GM23338 (cell line): ENCODE data around the gene LRRC27. TPM values are rescaled to one million over a fixed set of nuclear protein-coding genes. Genes with fewer than 3 reads are reported as not detected.

Experiments
- ATAC-seq: fragments of 200-7000 bp; cut with Tn5 transposase; 3 replicates; pipeline ENCODE4 v1.9.1; 2020
- DNase-seq: peaks from one replicate; pipeline ENCODE4 v3.0.0-alpha.2; 2015; ENCODE audit warnings: low spot score
- H2AFZ ChIP-seq: fragments of 200-600 bp; sonication (generic); 2 replicates; pipeline ENCODE4 v1.8.0; 2016; ENCODE audit warnings: antibody characterized with exemption, mild to moderate bottlenecking, moderate library complexity
- H3F3A ChIP-seq: fragments of 200-600 bp; sonication (generic); replicated peaks from 2 replicates; pipeline ENCODE4 v1.8.0; 2017; ENCODE audit warnings: antibody characterized with exemption, mixed run types, low read depth
- H3K27ac ChIP-seq: fragments of 200-600 bp; sonication (generic); 2 replicates; pipeline ENCODE4 v1.6.1; 2016; ENCODE audit warnings: low read depth
- H3K27me3 ChIP-seq: fragments of 200-600 bp; sonication (generic); 2 replicates; pipeline ENCODE4 v1.8.0; 2016; ENCODE audit warnings: mild to moderate bottlenecking, mixed run types, moderate library complexity; ENCODE audit not compliant: insufficient read depth
- H3K36me3 ChIP-seq: fragments of 200-600 bp; sonication (generic); 2 replicates; pipeline ENCODE4 v1.8.0; 2016; ENCODE audit warnings: mild to moderate bottlenecking; ENCODE audit not compliant: insufficient read depth
- H3K4me1 ChIP-seq: fragments of 200-600 bp; sonication (generic); 2 replicates; pipeline ENCODE4 v1.8.0; 2016; ENCODE audit warnings: mild to moderate bottlenecking, moderate library complexity; ENCODE audit not compliant: insufficient read depth
- H3K4me2 ChIP-seq: fragments of 200-600 bp; sonication (generic); 2 replicates; pipeline ENCODE4 v1.7.1; 2017; ENCODE audit warnings: mixed run types
- H3K4me3 ChIP-seq: fragments of 200-600 bp; sonication (generic); 2 replicates; pipeline ENCODE4 v1.6.1; 2016; ENCODE audit warnings: mixed run types
- H3K79me2 ChIP-seq: fragments of 200-600 bp; sonication (generic); replicated peaks from 2 replicates; pipeline ENCODE4 v1.8.0; 2017; ENCODE audit warnings: mild to moderate bottlenecking; ENCODE audit not compliant: insufficient read depth
- H3K9me2 ChIP-seq: fragments of 200-600 bp; sonication (generic); 2 replicates; pipeline ENCODE4 v1.8.0; 2017; ENCODE audit not compliant: insufficient read depth
- H4K20me1 ChIP-seq: fragments of 200-600 bp; sonication (generic); replicated peaks from 2 replicates; pipeline ENCODE4 v1.8.0; 2017; ENCODE audit warnings: mild to moderate bottlenecking; ENCODE audit not compliant: insufficient read depth
- H3K27ac Mint-ChIP-seq: 2 replicates; pipeline ENCODE4 v1.8.0; 2020; ENCODE audit warnings: inconsistent platforms, mild to moderate bottlenecking, moderate library complexity, mixed read lengths
- H3K27me3 Mint-ChIP-seq: 3 replicates; pipeline ENCODE4 v1.8.0; 2022; ENCODE audit warnings: low read depth, mild to moderate bottlenecking, moderate library complexity, mixed read lengths, inconsistent platforms; ENCODE audit not compliant: insufficient read depth, poor library complexity
- H3K36me3 Mint-ChIP-seq: 3 replicates; pipeline ENCODE4 v1.8.0; 2021; ENCODE audit warnings: low read depth, mild to moderate bottlenecking, inconsistent platforms, moderate library complexity, mixed read lengths
- H3K4me1 Mint-ChIP-seq: 3 replicates; pipeline ENCODE4 v1.8.0; 2020; ENCODE audit warnings: mild to moderate bottlenecking, inconsistent platforms, mixed read lengths
- H3K4me3 Mint-ChIP-seq: 3 replicates; pipeline ENCODE4 v1.8.0; 2021; ENCODE audit warnings: moderate library complexity, mild to moderate bottlenecking, inconsistent platforms, mixed read lengths
- H3K9me3 Mint-ChIP-seq: 3 replicates; pipeline ENCODE4 v1.8.0; 2020; ENCODE audit warnings: moderate library complexity, mild to moderate bottlenecking, inconsistent platforms, mixed read lengths
- CREB1 ChIP-seq: fragments of 250-450 bp; sonication (Bioruptor Pico); IDR thresholded peaks from 2 replicates; pipeline ENCODE4 v1.5.0; 2020; ENCODE audit warnings: low read depth, mild to moderate bottlenecking, moderate library complexity
- EZH2 ChIP-seq: fragments of 200-600 bp; sonication (generic); IDR thresholded peaks from one replicate; pipeline ENCODE4 v1.8.0; 2017; ENCODE audit warnings: antibody characterized with exemption, mild to moderate bottlenecking, low read depth; ENCODE audit not compliant: unreplicated experiment
- EZH2phosphoT487 ChIP-seq: fragments of 200-600 bp; sonication (generic); IDR thresholded peaks from one replicate; pipeline ENCODE4 v1.8.1; 2018; ENCODE audit warnings: antibody characterized with exemption; ENCODE audit not compliant: unreplicated experiment
- JUNB ChIP-seq: IDR thresholded peaks from one replicate; pipeline ENCODE4 v1.6.1; 2016; ENCODE audit warnings: antibody characterized with exemption; ENCODE audit not compliant: unreplicated experiment
- NANOG ChIP-seq: IDR thresholded peaks from 2 replicates; pipeline ENCODE4 v1.6.1; 2016; ENCODE audit warnings: antibody characterized with exemption, borderline replicate concordance
- POLR2AphosphoS5 ChIP-seq: IDR thresholded peaks from 2 replicates; pipeline ENCODE4 v1.6.1; 2016; ENCODE audit warnings: antibody characterized with exemption, low read depth
- STAT1 ChIP-seq: IDR thresholded peaks from one replicate; pipeline ENCODE4 v1.6.1; 2016; ENCODE audit warnings: antibody characterized with exemption; ENCODE audit not compliant: unreplicated experiment
- ZNF114 ChIP-seq: fragments of 250-450 bp; sonication (Bioruptor Pico); IDR thresholded peaks from 2 replicates; pipeline ENCODE4 v1.5.0; 2020; ENCODE audit warnings: mild to moderate bottlenecking, moderate library complexity
- ZNF331 ChIP-seq: fragments of 250-450 bp; sonication (Bioruptor Pico); IDR thresholded peaks from 2 replicates; pipeline ENCODE4 v1.5.0; 2020; ENCODE audit warnings: low read depth, mild to moderate bottlenecking, moderate library complexity
- polyA plus RNA-seq: library from polyadenylated mRNA; unstranded; fragments of >200 nt; fragmentation: Nextera tagmentation; extraction: Ambion mirVana; gene quantifications from 2 replicates; pipeline ENCODE4 v1.2.1, GENCODE V29; 2016
- total RNA-seq: library from RNA; depleted of rRNA; stranded (reverse); fragments of >200 nt; shearing (Covaris generic); gene quantifications from 2 replicates; pipeline ENCODE4 v1.2.3, GENCODE V29; 2014
- TF ChIP-seq, protein P1 (sequence below): fragments of 250-450 bp; sonication (Bioruptor Pico); IDR thresholded peaks from 2 replicates; pipeline ENCODE4 v1.5.0; 2020; ENCODE audit warnings: mild to moderate bottlenecking, moderate library complexity
- TF ChIP-seq, protein P2 (sequence below), 2 experiments: fragments of 200-600 bp in 1 of 2; sonication (generic) in 1 of 2; conservative IDR thresholded peaks; 2 replicates each; pipeline versions ENCODE4 v1.5.1 to v1.6.1; 2016 to 2017; ENCODE audit warnings: antibody characterized with exemption in 2 of 2, low read depth in 2 of 2, mild to moderate bottlenecking in 2 of 2, moderate library complexity in 1 of 2
- TF ChIP-seq, protein P3 (sequence below): IDR thresholded peaks from one replicate; pipeline ENCODE4 v1.6.1; 2018; ENCODE audit warnings: antibody characterized with exemption; ENCODE audit not compliant: unreplicated experiment
- TF ChIP-seq, protein P4 (sequence below): IDR thresholded peaks from 2 replicates; pipeline ENCODE4 v1.6.1; 2016; ENCODE audit warnings: antibody characterized with exemption

LRRC27 gene
- total and polyA plus RNA-seq, 2 experiments from 2014 or later, result 2.9 to 3.5 TPM

DNA sequence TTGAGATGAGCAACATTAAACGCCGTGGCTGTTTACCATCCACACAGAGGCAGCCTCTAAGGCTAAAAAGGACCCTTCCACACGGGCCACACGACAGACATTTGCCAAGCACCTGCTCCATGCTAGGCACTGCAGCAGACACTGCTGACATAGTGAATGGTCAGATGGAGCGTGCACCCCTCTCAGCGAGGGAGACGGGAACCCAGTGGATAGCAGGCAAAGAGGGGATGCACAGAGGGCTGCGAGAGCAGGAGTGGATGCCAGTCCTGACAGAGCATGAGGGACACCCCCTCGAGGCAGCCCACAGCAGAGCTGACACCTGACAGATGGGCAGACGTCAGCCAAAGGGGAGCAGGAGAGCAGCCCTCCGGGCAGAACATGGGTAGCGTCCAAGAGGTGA is 18.7 kb upstream of the LRRC27 start:
- Mint-ChIP-seq H3K4me3 (no peak overlapping the region), H3K36me3 (no peaks in the 10 kb centered on the region), H3K9me3 (no peaks in the 10 kb centered on the region; the same call in 2 of the 3 replicates), H3K4me1 (peaks cover 9% of the 10 kb centered on the region; the same call in 2 of the 3 replicates), H3K27ac (no peak overlapping the region), H3K27me3 (peaks cover 17% of the 10 kb centered on the region)
- Histone ChIP-seq H3K36me3 (no peaks in the 10 kb centered on the region), H3K4me2 (no peak overlapping the region), H4K20me1 (no peaks in the 10 kb centered on the region), H3K9me2 (no peaks in the 10 kb centered on the region), H3K4me1 (no peaks in the 10 kb centered on the region; the same call in 1 of the 2 replicates), H2AFZ (no peak overlapping the region), H3K4me3 (no peak overlapping the region), H3K27me3 (peaks cover 26% of the 10 kb centered on the region), H3K79me2 (no peaks in the 10 kb centered on the region), H3K27ac (no peak overlapping the region), H3F3A (no peaks in the 10 kb centered on the region)
- TF ChIP-seq STAT1 (no peak), NANOG (no peak), EZH2 (no peak), JUNB (no peak), CREB1 (CRISPR knock-in tag) (no peak), ZNF114 (CRISPR knock-in tag) (no peak), ZNF331 (CRISPR knock-in tag) (no peak), EZH2phosphoT487 (no peak), POLR2AphosphoS5 (no peak)
- TF ChIP-seq, protein P1, sequence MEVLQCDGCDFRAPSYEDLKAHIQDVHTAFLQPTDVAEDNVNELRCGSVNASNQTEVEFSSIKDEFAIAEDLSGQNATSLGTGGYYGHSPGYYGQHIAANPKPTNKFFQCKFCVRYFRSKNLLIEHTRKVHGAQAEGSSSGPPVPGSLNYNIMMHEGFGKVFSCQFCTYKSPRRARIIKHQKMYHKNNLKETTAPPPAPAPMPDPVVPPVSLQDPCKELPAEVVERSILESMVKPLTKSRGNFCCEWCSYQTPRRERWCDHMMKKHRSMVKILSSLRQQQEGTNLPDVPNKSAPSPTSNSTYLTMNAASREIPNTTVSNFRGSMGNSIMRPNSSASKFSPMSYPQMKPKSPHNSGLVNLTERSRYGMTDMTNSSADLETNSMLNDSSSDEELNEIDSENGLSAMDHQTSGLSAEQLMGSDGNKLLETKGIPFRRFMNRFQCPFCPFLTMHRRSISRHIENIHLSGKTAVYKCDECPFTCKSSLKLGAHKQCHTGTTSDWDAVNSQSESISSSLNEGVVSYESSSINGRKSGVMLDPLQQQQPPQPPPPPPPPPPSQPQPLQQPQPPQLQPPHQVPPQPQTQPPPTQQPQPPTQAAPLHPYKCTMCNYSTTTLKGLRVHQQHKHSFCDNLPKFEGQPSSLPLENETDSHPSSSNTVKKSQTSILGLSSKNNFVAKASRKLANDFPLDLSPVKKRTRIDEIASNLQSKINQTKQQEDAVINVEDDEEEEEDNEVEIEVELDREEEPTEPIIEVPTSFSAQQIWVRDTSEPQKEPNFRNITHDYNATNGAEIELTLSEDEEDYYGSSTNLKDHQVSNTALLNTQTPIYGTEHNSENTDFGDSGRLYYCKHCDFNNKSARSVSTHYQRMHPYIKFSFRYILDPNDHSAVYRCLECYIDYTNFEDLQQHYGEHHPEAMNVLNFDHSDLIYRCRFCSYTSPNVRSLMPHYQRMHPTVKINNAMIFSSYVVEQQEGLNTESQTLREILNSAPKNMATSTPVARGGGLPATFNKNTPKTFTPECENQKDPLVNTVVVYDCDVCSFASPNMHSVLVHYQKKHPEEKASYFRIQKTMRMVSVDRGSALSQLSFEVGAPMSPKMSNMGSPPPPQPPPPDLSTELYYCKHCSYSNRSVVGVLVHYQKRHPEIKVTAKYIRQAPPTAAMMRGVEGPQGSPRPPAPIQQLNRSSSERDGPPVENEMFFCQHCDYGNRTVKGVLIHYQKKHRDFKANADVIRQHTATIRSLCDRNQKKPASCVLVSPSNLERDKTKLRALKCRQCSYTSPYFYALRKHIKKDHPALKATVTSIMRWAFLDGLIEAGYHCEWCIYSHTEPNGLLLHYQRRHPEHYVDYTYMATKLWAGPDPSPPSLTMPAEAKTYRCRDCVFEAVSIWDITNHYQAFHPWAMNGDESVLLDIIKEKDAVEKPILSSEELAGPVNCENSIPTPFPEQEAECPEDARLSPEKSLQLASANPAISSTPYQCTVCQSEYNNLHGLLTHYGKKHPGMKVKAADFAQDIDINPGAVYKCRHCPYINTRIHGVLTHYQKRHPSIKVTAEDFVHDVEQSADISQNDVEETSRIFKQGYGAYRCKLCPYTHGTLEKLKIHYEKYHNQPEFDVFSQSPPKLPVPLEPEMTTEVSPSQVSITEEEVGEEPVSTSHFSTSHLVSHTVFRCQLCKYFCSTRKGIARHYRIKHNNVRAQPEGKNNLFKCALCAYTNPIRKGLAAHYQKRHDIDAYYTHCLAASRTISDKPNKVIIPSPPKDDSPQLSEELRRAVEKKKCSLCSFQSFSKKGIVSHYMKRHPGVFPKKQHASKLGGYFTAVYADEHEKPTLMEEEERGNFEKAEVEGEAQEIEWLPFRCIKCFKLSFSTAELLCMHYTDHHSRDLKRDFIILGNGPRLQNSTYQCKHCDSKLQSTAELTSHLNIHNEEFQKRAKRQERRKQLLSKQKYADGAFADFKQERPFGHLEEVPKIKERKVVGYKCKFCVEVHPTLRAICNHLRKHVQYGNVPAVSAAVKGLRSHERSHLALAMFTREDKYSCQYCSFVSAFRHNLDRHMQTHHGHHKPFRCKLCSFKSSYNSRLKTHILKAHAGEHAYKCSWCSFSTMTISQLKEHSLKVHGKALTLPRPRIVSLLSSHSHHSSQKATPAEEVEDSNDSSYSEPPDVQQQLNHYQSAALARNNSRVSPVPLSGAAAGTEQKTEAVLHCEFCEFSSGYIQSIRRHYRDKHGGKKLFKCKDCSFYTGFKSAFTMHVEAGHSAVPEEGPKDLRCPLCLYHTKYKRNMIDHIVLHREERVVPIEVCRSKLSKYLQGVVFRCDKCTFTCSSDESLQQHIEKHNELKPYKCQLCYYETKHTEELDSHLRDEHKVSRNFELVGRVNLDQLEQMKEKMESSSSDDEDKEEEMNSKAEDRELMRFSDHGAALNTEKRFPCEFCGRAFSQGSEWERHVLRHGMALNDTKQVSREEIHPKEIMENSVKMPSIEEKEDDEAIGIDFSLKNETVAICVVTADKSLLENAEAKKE (CRISPR knock-in tag), result no peak
- TF ChIP-seq, protein P2, sequence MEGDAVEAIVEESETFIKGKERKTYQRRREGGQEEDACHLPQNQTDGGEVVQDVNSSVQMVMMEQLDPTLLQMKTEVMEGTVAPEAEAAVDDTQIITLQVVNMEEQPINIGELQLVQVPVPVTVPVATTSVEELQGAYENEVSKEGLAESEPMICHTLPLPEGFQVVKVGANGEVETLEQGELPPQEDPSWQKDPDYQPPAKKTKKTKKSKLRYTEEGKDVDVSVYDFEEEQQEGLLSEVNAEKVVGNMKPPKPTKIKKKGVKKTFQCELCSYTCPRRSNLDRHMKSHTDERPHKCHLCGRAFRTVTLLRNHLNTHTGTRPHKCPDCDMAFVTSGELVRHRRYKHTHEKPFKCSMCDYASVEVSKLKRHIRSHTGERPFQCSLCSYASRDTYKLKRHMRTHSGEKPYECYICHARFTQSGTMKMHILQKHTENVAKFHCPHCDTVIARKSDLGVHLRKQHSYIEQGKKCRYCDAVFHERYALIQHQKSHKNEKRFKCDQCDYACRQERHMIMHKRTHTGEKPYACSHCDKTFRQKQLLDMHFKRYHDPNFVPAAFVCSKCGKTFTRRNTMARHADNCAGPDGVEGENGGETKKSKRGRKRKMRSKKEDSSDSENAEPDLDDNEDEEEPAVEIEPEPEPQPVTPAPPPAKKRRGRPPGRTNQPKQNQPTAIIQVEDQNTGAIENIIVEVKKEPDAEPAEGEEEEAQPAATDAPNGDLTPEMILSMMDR (conservative IDR thresholded peaks at IDR 0.05; ENCODE audit: low read depth in 2 of 2), result no peak
- TF ChIP-seq, protein P3, sequence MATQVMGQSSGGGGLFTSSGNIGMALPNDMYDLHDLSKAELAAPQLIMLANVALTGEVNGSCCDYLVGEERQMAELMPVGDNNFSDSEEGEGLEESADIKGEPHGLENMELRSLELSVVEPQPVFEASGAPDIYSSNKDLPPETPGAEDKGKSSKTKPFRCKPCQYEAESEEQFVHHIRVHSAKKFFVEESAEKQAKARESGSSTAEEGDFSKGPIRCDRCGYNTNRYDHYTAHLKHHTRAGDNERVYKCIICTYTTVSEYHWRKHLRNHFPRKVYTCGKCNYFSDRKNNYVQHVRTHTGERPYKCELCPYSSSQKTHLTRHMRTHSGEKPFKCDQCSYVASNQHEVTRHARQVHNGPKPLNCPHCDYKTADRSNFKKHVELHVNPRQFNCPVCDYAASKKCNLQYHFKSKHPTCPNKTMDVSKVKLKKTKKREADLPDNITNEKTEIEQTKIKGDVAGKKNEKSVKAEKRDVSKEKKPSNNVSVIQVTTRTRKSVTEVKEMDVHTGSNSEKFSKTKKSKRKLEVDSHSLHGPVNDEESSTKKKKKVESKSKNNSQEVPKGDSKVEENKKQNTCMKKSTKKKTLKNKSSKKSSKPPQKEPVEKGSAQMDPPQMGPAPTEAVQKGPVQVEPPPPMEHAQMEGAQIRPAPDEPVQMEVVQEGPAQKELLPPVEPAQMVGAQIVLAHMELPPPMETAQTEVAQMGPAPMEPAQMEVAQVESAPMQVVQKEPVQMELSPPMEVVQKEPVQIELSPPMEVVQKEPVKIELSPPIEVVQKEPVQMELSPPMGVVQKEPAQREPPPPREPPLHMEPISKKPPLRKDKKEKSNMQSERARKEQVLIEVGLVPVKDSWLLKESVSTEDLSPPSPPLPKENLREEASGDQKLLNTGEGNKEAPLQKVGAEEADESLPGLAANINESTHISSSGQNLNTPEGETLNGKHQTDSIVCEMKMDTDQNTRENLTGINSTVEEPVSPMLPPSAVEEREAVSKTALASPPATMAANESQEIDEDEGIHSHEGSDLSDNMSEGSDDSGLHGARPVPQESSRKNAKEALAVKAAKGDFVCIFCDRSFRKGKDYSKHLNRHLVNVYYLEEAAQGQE, result no peak
- TF ChIP-seq, protein P4, sequence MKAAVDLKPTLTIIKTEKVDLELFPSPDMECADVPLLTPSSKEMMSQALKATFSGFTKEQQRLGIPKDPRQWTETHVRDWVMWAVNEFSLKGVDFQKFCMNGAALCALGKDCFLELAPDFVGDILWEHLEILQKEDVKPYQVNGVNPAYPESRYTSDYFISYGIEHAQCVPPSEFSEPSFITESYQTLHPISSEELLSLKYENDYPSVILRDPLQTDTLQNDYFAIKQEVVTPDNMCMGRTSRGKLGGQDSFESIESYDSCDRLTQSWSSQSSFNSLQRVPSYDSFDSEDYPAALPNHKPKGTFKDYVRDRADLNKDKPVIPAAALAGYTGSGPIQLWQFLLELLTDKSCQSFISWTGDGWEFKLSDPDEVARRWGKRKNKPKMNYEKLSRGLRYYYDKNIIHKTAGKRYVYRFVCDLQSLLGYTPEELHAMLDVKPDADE, result no peak
- ATAC-seq (no peak), DNase-seq (no peak)
